ENCODE measurements around the gene TRIM5. TPM values are rescaled to one million over a fixed set of nuclear protein-coding genes. Genes with fewer than 3 reads are reported as not detected.
"Not testable (repeated sequence)": the region's sequence is repeated elsewhere in the genome, so short reads cannot be mapped to it uniquely, and the experiment has no call there.

Gene TRIM5
- total RNA-seq, 1 donor from 2014 or later: 9.7 TPM

DNA sequence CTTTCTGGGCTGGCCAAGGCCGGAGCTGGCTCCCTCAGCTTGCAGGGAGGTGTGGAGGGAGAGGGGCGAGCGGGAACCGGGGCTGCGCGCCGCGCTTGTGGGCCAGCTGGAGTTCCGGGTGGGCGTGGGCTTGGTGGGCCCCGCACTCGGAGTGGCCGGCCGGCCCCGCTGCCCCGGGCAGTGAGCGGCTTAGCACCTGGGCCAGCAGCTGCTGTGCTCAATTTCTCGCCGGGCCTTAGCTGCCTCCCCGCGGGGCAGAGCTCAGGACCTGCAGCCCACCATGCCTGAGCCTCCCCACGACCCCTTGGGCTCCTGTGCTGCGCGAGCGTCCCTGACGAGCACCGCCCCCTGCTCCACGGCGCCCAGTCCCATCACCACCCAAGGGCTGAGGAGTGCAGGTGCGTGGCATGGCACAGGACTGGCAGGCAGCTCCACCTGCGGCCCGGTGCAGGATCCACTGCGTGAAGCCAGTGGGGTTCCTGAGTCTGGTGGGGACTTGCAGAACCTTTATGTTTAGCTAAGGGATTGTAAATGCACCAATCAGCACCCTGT, 1.9 kb downstream of the TRIM5 start:
- intact Hi-C loops (cut with micrococcal nuclease): loop anchor here (10.0 kb wide), 2 partner anchors 552 to 732 kb away; partner anchors contain the start of genes APBB1, CNGA4 and FHIP1B
- H3K27ac Mint-ChIP-seq, H3K9me3 Mint-ChIP-seq, H3K4me3 Mint-ChIP-seq, H3K27me3 Mint-ChIP-seq: not testable (repeated sequence)
- H3K36me3 Mint-ChIP-seq (ENCODE audit: low read depth): peaks cover 29% of the 10 kb centered on the region
- H3K4me1 Mint-ChIP-seq: peaks cover 49% of the 10 kb centered on the region
- DNase-seq: peak; percentile 41

- Mint-ChIP-seq H3K36me3 (ENCODE audit: low read depth) (peaks cover 38% of the 10 kb centered on the region), H3K4me1 (peaks cover 35% of the 10 kb centered on the region), H3K9me3 (no peaks in the 10 kb centered on the region), H3K27ac (no peak overlapping the region), H3K4me3 (no peak overlapping the region), H3K27me3 (no peaks in the 10 kb centered on the region)
- intact Hi-C loops (cut with micrococcal nuclease): loop anchor here (10.0 kb wide), 2 partner anchors 555 to 735 kb away; partner anchors contain the start of genes APBB1, CNGA4 and FHIP1B
- peak; percentile 51 for DNase-seq
These were observed 5.1 kb downstream of the TRIM5 start for GRCh38 chr11:5679811-5680210.

- Mint-ChIP-seq H3K27ac (no peak overlapping the region), H3K4me3 (no peak overlapping the region), H3K36me3 (ENCODE audit: low read depth) (peaks cover 29% of the 10 kb centered on the region), H3K9me3 (no peaks in the 10 kb centered on the region), H3K27me3 (no peaks in the 10 kb centered on the region), H3K4me1 (peaks cover 12% of the 10 kb centered on the region)
- intact Hi-C loops (cut with micrococcal nuclease): no loop called here
- DNase-seq: peak; percentile 51
These were observed 10.5 kb downstream of the TRIM5 start for GRCh38 chr11:5674391-5674790.

DNA sequence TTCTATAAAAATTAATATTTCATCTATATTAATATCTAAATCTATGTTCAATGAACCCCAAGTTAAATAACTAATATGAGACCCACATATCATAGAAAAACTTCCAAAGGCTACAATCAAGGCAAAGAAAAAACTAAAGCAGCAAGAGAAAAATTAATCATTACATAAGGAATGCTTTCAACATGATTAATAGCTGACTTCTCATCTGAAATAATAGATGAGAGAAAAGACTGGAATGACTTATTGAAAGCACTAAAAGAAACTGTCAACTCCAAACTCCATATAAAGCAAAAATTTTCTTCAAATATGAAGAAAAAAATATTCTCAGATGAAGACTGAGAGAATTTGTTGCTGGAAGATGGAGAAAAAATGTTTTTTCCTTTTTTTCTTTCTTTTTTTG, 13.0 kb downstream of the TRIM5 start:
- Mint-ChIP-seq H3K27me3 (no peaks in the 10 kb centered on the region), H3K9me3 (no peaks in the 10 kb centered on the region), H3K4me1 (no peaks in the 10 kb centered on the region), H3K36me3 (ENCODE audit: low read depth) (peaks cover 13% of the 10 kb centered on the region), H3K27ac (no peak overlapping the region), H3K4me3 (no peak overlapping the region)
- intact Hi-C loops (cut with micrococcal nuclease): no loop called here
- DNase-seq: no peak

- Mint-ChIP-seq H3K4me1 (no peaks in the 10 kb centered on the region), H3K36me3 (ENCODE audit: low read depth) (peaks cover 25% of the 10 kb centered on the region), H3K4me3 (no peak overlapping the region), H3K9me3 (no peaks in the 10 kb centered on the region), H3K27me3 (no peaks in the 10 kb centered on the region), H3K27ac (no peak overlapping the region)
- intact Hi-C loops (cut with micrococcal nuclease): no loop called here
- peak; percentile 10 for DNase-seq
These were observed 18.5 kb downstream of the TRIM5 start for GRCh38 chr11:5666402-5666793.

GRCh38 chr11:5665746-5666401, 19.0 kb downstream of the TRIM5 start:
- Mint-ChIP-seq H3K27me3 (no peaks in the 10 kb centered on the region), H3K27ac (no peak overlapping the region), H3K4me1 (no peaks in the 10 kb centered on the region), H3K36me3 (ENCODE audit: low read depth) (peaks cover 27% of the 10 kb centered on the region), H3K9me3 (no peaks in the 10 kb centered on the region), H3K4me3 (no peak overlapping the region)
- peak; percentile 31 for DNase-seq
- intact Hi-C loops (cut with micrococcal nuclease): no loop called here

DNA sequence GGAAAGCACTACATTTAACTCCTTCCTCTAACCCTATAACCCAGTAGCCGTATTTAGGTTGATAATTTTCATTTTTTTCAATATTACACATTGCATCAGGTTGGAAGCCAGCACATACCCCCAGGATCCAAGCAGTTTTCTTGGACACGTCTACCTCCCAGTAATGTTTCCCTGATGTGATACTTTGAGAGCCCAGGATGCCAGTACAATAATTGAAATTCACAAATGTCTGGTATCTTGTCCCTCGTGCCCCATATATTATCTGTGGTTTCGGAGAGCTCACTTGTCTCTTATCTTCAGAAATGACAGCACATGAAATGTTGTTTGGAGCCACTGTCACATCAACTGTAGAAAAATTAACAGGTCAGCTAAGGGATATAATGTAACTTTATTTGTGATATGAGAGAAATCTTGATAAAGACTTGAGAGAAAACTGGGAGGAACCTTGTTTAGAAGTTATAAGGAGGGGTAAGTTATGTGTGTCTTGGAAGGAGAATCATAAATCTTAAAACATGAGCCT, 19.8 kb downstream of the TRIM5 start:
- H3K27ac Mint-ChIP-seq: no peak overlapping the region
- H3K4me3 Mint-ChIP-seq: no peak overlapping the region
- intact Hi-C loops (cut with micrococcal nuclease): no loop called here
- H3K27me3 Mint-ChIP-seq: no peaks in the 10 kb centered on the region
- H3K9me3 Mint-ChIP-seq: no peaks in the 10 kb centered on the region
- no peaks in the 10 kb centered on the region for H3K4me1 Mint-ChIP-seq
- H3K36me3 Mint-ChIP-seq (ENCODE audit: low read depth): peaks cover 27% of the 10 kb centered on the region
- DNase-seq: peak; percentile 17

DNA sequence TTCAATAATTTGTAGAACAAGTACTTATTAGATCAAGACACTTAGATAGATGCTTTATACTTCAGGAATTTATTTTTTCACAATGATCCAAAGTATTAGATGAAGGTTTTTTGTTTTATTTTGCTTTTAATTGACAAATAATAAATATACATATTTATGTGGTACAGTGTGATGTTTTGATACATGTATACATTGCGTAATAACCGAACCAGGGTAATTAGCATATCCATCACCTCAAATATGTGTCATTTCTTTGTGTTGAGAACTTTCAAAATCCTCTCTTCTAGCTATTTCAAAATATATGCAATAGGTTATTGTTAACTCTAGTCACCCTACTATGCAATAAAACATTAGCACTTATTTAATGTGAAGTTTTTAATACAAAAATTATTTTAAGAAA, 21.4 kb downstream of the TRIM5 start:
- DNase-seq: no peak
- no peak overlapping the region for H3K4me3 Mint-ChIP-seq
- H3K9me3 Mint-ChIP-seq: no peaks in the 10 kb centered on the region
- H3K27ac Mint-ChIP-seq: no peak overlapping the region
- H3K36me3 Mint-ChIP-seq (ENCODE audit: low read depth): peaks cover 27% of the 10 kb centered on the region
- H3K27me3 Mint-ChIP-seq: no peaks in the 10 kb centered on the region
- no peaks in the 10 kb centered on the region for H3K4me1 Mint-ChIP-seq
- intact Hi-C loops (cut with micrococcal nuclease): no loop called here

DNA sequence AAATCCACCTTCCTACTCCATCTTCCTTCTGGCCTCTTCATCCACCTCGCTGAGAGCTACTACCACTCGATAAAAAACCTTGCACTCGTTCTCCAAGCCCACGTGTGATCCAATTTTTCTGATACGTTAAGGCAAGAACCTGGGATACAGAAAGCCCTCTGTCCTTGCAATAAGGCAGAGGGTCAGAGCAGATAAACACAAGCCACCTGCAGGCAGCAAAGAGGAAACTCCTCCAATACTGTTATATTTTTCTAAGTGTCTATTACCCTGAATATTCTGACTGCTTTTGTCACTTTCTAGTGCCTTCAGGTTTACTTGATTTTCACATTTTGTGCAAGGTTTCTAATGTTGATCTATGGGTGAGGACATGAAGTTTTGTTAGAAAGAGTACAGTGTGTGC, 26.6 kb downstream of the TRIM5 start:
- no peaks in the 10 kb centered on the region for H3K27me3 Mint-ChIP-seq
- H3K4me1 Mint-ChIP-seq: no peaks in the 10 kb centered on the region
- H3K4me3 Mint-ChIP-seq: no peak overlapping the region

GRCh38 chr11:5656956-5657355, 27.9 kb downstream of the TRIM5 start:
- H3K27me3 Mint-ChIP-seq; H3K4me1 Mint-ChIP-seq; DNase-seq; intact Hi-C loops (cut with micrococcal nuclease); H3K4me3 Mint-ChIP-seq; H3K27ac Mint-ChIP-seq: not testable (repeated sequence)
- peaks cover 15% of the 10 kb centered on the region for H3K9me3 Mint-ChIP-seq
- H3K36me3 Mint-ChIP-seq (ENCODE audit: low read depth): peaks cover 11% of the 10 kb centered on the region

More for the DNA sequence above, 26.6 kb downstream of the TRIM5 start:
- intact Hi-C loops (cut with micrococcal nuclease): no loop called here
- DNase-seq: no peak
- Mint-ChIP-seq H3K36me3 (ENCODE audit: low read depth) (peaks cover 13% of the 10 kb centered on the region), H3K9me3 (peaks cover 10% of the 10 kb centered on the region), H3K27ac (no peak overlapping the region)

GRCh38 chr11:5655474-5655873, 29.4 kb downstream of the TRIM5 start:
- intact Hi-C loops (cut with micrococcal nuclease): no loop called here
- no peaks in the 10 kb centered on the region for H3K4me1 Mint-ChIP-seq
- no peak overlapping the region for H3K27ac Mint-ChIP-seq
- no peak for DNase-seq
- peaks cover 1% of the 10 kb centered on the region for H3K27me3 Mint-ChIP-seq
- peaks cover 15% of the 10 kb centered on the region for H3K9me3 Mint-ChIP-seq
- H3K4me3 Mint-ChIP-seq: no peak overlapping the region
- H3K36me3 Mint-ChIP-seq (ENCODE audit: low read depth): peaks cover 4% of the 10 kb centered on the region

- no peak overlapping the region for H3K4me3 Mint-ChIP-seq
- peaks cover 28% of the 10 kb centered on the region for H3K36me3 Mint-ChIP-seq (ENCODE audit: low read depth)
- H3K4me1 Mint-ChIP-seq: peaks cover 8% of the 10 kb centered on the region
- DNase-seq: no peak
- H3K9me3 Mint-ChIP-seq: peaks cover under 1% of the 10 kb centered on the region
- intact Hi-C loops (cut with micrococcal nuclease): no loop called here
- H3K27me3 Mint-ChIP-seq: no peaks in the 10 kb centered on the region
- no peak overlapping the region for H3K27ac Mint-ChIP-seq
These were observed 38.7 kb downstream of the TRIM5 start for GRCh38 chr11:5646139-5646538.

GRCh38 chr11:5643585-5643984, 41.3 kb downstream of the TRIM5 start:
- Mint-ChIP-seq H3K4me3 (no peak overlapping the region), H3K27me3 (no peaks in the 10 kb centered on the region), H3K27ac (peak overlapping the region; percentile 55), H3K4me1 (peaks cover 8% of the 10 kb centered on the region), H3K9me3 (peaks cover 5% of the 10 kb centered on the region), H3K36me3 (ENCODE audit: low read depth) (peaks cover 39% of the 10 kb centered on the region)
- no peak for DNase-seq
- intact Hi-C loops (cut with micrococcal nuclease): no loop called here

- Mint-ChIP-seq H3K4me1 (peaks cover 8% of the 10 kb centered on the region), H3K36me3 (ENCODE audit: low read depth) (peaks cover 58% of the 10 kb centered on the region), H3K27ac (no peak overlapping the region), H3K9me3 (peaks cover 5% of the 10 kb centered on the region), H3K4me3 (no peak overlapping the region), H3K27me3 (no peaks in the 10 kb centered on the region)
- no peak for DNase-seq
- intact Hi-C loops (cut with micrococcal nuclease): no loop called here
These were observed 44.9 kb downstream of the TRIM5 start for GRCh38 chr11:5639953-5640352.
